Duodenal mucosa (tissue), 2 donors: Measurements from ENCODE around the gene TAS2R19.
"Not testable (repeated sequence)": the region's sequence is repeated elsewhere in the genome, so short reads cannot be mapped to it uniquely, and the experiment has no call there.

Experiments
- H3K27ac ChIP-seq: one replicate; pipeline ENCODE4 v1.7.0; 2013; ENCODE audit warnings: low read depth, low read length
- H3K27me3 ChIP-seq, 2 donors: one replicate each; pipeline ENCODE4 v1.7.0; 2013; ENCODE audit warnings: low read length in 2 of 2, control low read depth in 1 of 2; ENCODE audit not compliant: insufficient read depth in 2 of 2, control insufficient read depth in 1 of 2
- H3K36me3 ChIP-seq, 2 donors: one replicate each; pipeline ENCODE4 v1.7.0; 2013; ENCODE audit warnings: low read length in 2 of 2, control low read depth in 1 of 2; ENCODE audit not compliant: insufficient read depth in 2 of 2, control insufficient read depth in 1 of 2
- H3K4me1 ChIP-seq, 2 donors: one replicate each; pipeline ENCODE4 v1.7.0; 2013; ENCODE audit warnings: low read length in 2 of 2, control low read depth in 1 of 2; ENCODE audit not compliant: insufficient read depth in 2 of 2, control insufficient read depth in 1 of 2
- H3K4me3 ChIP-seq, 2 donors: one replicate each; pipeline ENCODE4 v1.7.0; 2013; ENCODE audit warnings: low read length in 2 of 2, low read depth in 1 of 2
- H3K9ac ChIP-seq, 2 donors: one replicate each; pipeline ENCODE4 v1.7.0; 2013; ENCODE audit warnings: low read length in 2 of 2, low read depth in 1 of 2
- H3K9me3 ChIP-seq, 2 donors: one replicate each; pipeline ENCODE4 v1.7.0; 2013; ENCODE audit warnings: low read length in 2 of 2, control low read depth in 1 of 2; ENCODE audit not compliant: control insufficient read depth in 1 of 2

TAS2R19 gene

GRCh38 chr12:11041366-11041765 lies 18.9 kb upstream of the TAS2R19 start:
- not testable (repeated sequence) for H3K9ac ChIP-seq, H3K4me1 ChIP-seq, H3K9me3 ChIP-seq, H3K27ac ChIP-seq, H3K4me3 ChIP-seq, H3K27me3 ChIP-seq
- H3K36me3 ChIP-seq: peaks cover 0 to 12% of the 10 kb centered on the region in 2 donors

GRCh38 chr12:11040162-11040561 lies 17.7 kb upstream of the TAS2R19 start:
- Histone ChIP-seq H3K27me3 (no peaks in the 10 kb centered on the region), H3K36me3 (peaks cover 0 to 6% of the 10 kb centered on the region in 2 donors), H3K9me3 (no peaks in the 10 kb centered on the region), H3K9ac (no peak overlapping the region), H3K27ac (no peak overlapping the region), H3K4me1 (no peaks in the 10 kb centered on the region), H3K4me3 (no peak overlapping the region)

- Histone ChIP-seq H3K27me3 (no peaks in the 10 kb centered on the region), H3K4me1 (no peaks in the 10 kb centered on the region), H3K4me3 (no peak overlapping the region), H3K36me3 (peaks cover 0 to 6% of the 10 kb centered on the region in 2 donors), H3K27ac (no peak overlapping the region), H3K9me3 (no peaks in the 10 kb centered on the region), H3K9ac (no peak overlapping the region)
Observed at GRCh38 chr12:11039171-11039570, 16.8 kb upstream of the TAS2R19 start.

- H3K27me3 ChIP-seq, H3K27ac ChIP-seq, H3K9ac ChIP-seq, H3K4me1 ChIP-seq, H3K36me3 ChIP-seq, H3K4me3 ChIP-seq, H3K9me3 ChIP-seq: not testable (repeated sequence)
Observed at GRCh38 chr12:11033959-11034358, 11.5 kb upstream of the TAS2R19 start.

GRCh38 chr12:11031307-11031706 lies 8.9 kb upstream of the TAS2R19 start, which contains the start of gene TAS2R31:
Gene TAS2R31, minus strand, starts transcription at chr12:11031407. Its CDS starts 72 bp downstream, at chr12:11031335.
- Histone ChIP-seq H3K27me3 (no peaks in the 10 kb centered on the region), H3K4me3 (no peak within 1 kb of the TSS), H3K27ac (no peak within 1 kb of the TSS), H3K36me3 (peaks cover 0 to 7% of the 10 kb centered on the region in 2 donors), H3K9me3 (no peaks in the 10 kb centered on the region), H3K9ac (no peak within 1 kb of the TSS), H3K4me1 (no peaks in the 10 kb centered on the region)

- H3K9ac ChIP-seq: no peak overlapping the region
- H3K27ac ChIP-seq: no peak overlapping the region
- no peaks in the 10 kb centered on the region for H3K27me3 ChIP-seq
- H3K4me3 ChIP-seq: no peak overlapping the region
- no peaks in the 10 kb centered on the region for H3K4me1 ChIP-seq
- peaks cover 0 to 5% of the 10 kb centered on the region in 2 donors for H3K9me3 ChIP-seq
- H3K36me3 ChIP-seq: peaks cover 0 to 7% of the 10 kb centered on the region in 2 donors
Observed at GRCh38 chr12:11026118-11026517, 3.7 kb upstream of the TAS2R19 start.

GRCh38 chr12:11023387-11023786 lies 967 bp upstream of the TAS2R19 start:
- Histone ChIP-seq H3K27ac (no peak overlapping the region), H3K9me3 (peaks cover 0 to 5% of the 10 kb centered on the region in 2 donors), H3K4me1 (no peaks in the 10 kb centered on the region), H3K9ac (no peak overlapping the region), H3K36me3 (peaks cover 0 to 7% of the 10 kb centered on the region in 2 donors), H3K27me3 (no peaks in the 10 kb centered on the region), H3K4me3 (no peak overlapping the region)

GRCh38 chr12:11016937-11017336 lies 5.5 kb downstream of the TAS2R19 start:
- H3K9ac ChIP-seq: no peak overlapping the region
- H3K4me3 ChIP-seq: peak overlapping the region in 1 of 2 donors; percentile 18
- no peaks in the 10 kb centered on the region for H3K9me3 ChIP-seq
- H3K27ac ChIP-seq: no peak overlapping the region
- H3K36me3 ChIP-seq: no peaks in the 10 kb centered on the region
- H3K4me1 ChIP-seq: peaks cover 10 to 20% of the 10 kb centered on the region in 2 donors
- no peaks in the 10 kb centered on the region for H3K27me3 ChIP-seq

- H3K9ac ChIP-seq: no peak overlapping the region
- H3K27me3 ChIP-seq: no peaks in the 10 kb centered on the region
- peak overlapping the region; percentile 18 to 35 for H3K4me3 ChIP-seq
- H3K27ac ChIP-seq: no peak overlapping the region
- peaks cover 10 to 20% of the 10 kb centered on the region in 2 donors for H3K4me1 ChIP-seq
- no peaks in the 10 kb centered on the region for H3K9me3 ChIP-seq
- no peaks in the 10 kb centered on the region for H3K36me3 ChIP-seq
Observed at GRCh38 chr12:11015775-11016430, 6.5 kb downstream of the TAS2R19 start.

GRCh38 chr12:11014234-11014633 lies 8.2 kb downstream of the TAS2R19 start:
- no peaks in the 10 kb centered on the region for H3K27me3 ChIP-seq
- no peak overlapping the region for H3K9ac ChIP-seq
- peaks cover 10 to 20% of the 10 kb centered on the region in 2 donors for H3K4me1 ChIP-seq
- H3K27ac ChIP-seq: no peak overlapping the region
- no peaks in the 10 kb centered on the region for H3K9me3 ChIP-seq
- H3K36me3 ChIP-seq: no peaks in the 10 kb centered on the region
- no peak overlapping the region for H3K4me3 ChIP-seq
